Measurements from ENCODE around the gene OXSM. TPM values are rescaled to one million over a fixed set of nuclear protein-coding genes. Genes with fewer than 3 reads are reported as not detected.

Gene OXSM
- polyA plus RNA-seq, 3 donors: 6.9 to 10.3 (median 9.5) TPM

- WGBS, 3 donors: 88 to 92% (median 91%) methylated on average over 3 of the region's 3 CpGs
- no peak overlapping the region for H3K27ac ChIP-seq (ENCODE audit: low read depth, low read length)
Measured at GRCh38 chr3:25840099-25840498, 50.2 kb downstream of the OXSM start.

- H3K27ac ChIP-seq (ENCODE audit: low read depth, low read length): no peak overlapping the region
- WGBS, 3 donors: 29 to 44% (median 39%) methylated on average over 3 of the region's 3 CpGs
Measured at GRCh38 chr3:25843332-25843731, 53.4 kb downstream of the OXSM start.

Other genes starting within 250 kb of the OXSM start
- 10 to 100 TPM; 22.0 to 51.7 (median 34.5) TPM for gene TOP2B, start 125.2 kb upstream of the OXSM start, polyA plus RNA-seq
- gene NGLY1, start 6.6 kb upstream of the OXSM start, polyA plus RNA-seq: 10 to 100 TPM; 14.4 to 17.4 (median 17.2) TPM

Measured in adipose tissue (tissue), 3 donors.